ENCODE data around the gene KRTAP10-6.
"Not testable (repeated sequence)": the region's sequence is repeated elsewhere in the genome, so short reads cannot be mapped to it uniquely, and the experiment has no call there.

The KRTAP10-6 gene

GRCh38 chr21:44617071-44617501 is 24.8 kb upstream of the KRTAP10-6 start:
- no peak for DNase-seq (ENCODE audit: low read depth in 2 of 2)

GRCh38 chr21:44616591-44616926 is 24.3 kb upstream of the KRTAP10-6 start:
- DNase-seq (ENCODE audit: low read depth in 2 of 2) = no peak

GRCh38 chr21:44615911-44616590 is 23.7 kb upstream of the KRTAP10-6 start:
- DNase-seq (ENCODE audit: low read depth in 2 of 2) = no peak

GRCh38 chr21:44615466-44615865 is 23.2 kb upstream of the KRTAP10-6 start:
- no peak for DNase-seq (ENCODE audit: low read depth in 2 of 2)

- no peak for DNase-seq (ENCODE audit: low read depth in 2 of 2)
These were observed 22.7 kb upstream of the KRTAP10-6 start for GRCh38 chr21:44614961-44615391.

GRCh38 chr21:44614161-44614631 is 21.9 kb upstream of the KRTAP10-6 start:
- no peak for DNase-seq (ENCODE audit: low read depth in 2 of 2)

- DNase-seq (ENCODE audit: low read depth in 2 of 2) = no peak
These were observed 21.3 kb upstream of the KRTAP10-6 start for GRCh38 chr21:44613386-44614155.

- no peak for DNase-seq (ENCODE audit: low read depth in 2 of 2)
These were observed 20.4 kb upstream of the KRTAP10-6 start for GRCh38 chr21:44612669-44613229.

- no peak for DNase-seq (ENCODE audit: low read depth in 2 of 2)
These were observed 19.8 kb upstream of the KRTAP10-6 start, which contains the start of gene KRTAP10-8 for GRCh38 chr21:44612029-44612486. Gene KRTAP10-8, plus strand, starts transcription at chr21:44612079. Its CDS starts 22 bp downstream, at chr21:44612101.

- no peak for DNase-seq (ENCODE audit: low read depth in 2 of 2)
These were observed 19.2 kb upstream of the KRTAP10-6 start for GRCh38 chr21:44611551-44611950.

- DNase-seq (ENCODE audit: low read depth in 2 of 2) = not testable (repeated sequence)
These were observed 18.0 kb upstream of the KRTAP10-6 start for GRCh38 chr21:44610157-44610843.

- no peak for DNase-seq (ENCODE audit: low read depth in 2 of 2)
These were observed 16.9 kb upstream of the KRTAP10-6 start for GRCh38 chr21:44609193-44609592.

- DNase-seq (ENCODE audit: low read depth in 2 of 2) = no peak
These were observed 14.2 kb upstream of the KRTAP10-6 start for GRCh38 chr21:44606495-44606894.

- no peak for DNase-seq (ENCODE audit: low read depth in 2 of 2)
These were observed 11.6 kb upstream of the KRTAP10-6 start for GRCh38 chr21:44603911-44604310.

- no peak for DNase-seq (ENCODE audit: low read depth in 2 of 2)
These were observed 11.0 kb upstream of the KRTAP10-6 start for GRCh38 chr21:44603109-44603875.

GRCh38 chr21:44602463-44602850 is 10.2 kb upstream of the KRTAP10-6 start:
- DNase-seq (ENCODE audit: low read depth in 2 of 2) = no peak

GRCh38 chr21:44601596-44602462 is 9.5 kb upstream of the KRTAP10-6 start:
- DNase-seq (ENCODE audit: low read depth in 2 of 2) = no peak

GRCh38 chr21:44601091-44601490 is 8.8 kb upstream of the KRTAP10-6 start:
- not testable (repeated sequence) for DNase-seq (ENCODE audit: low read depth in 2 of 2)

GRCh38 chr21:44600118-44600978 is 8.0 kb upstream of the KRTAP10-6 start, which contains the start of gene KRTAP10-7:
Gene KRTAP10-7, plus strand, starts transcription at chr21:44600597. Its CDS starts 25 bp downstream, at chr21:44600622.
- DNase-seq (ENCODE audit: low read depth in 2 of 2) = not testable (repeated sequence)
